Measurements from ENCODE around the gene NT5DC3. TPM values are rescaled to one million over a fixed set of nuclear protein-coding genes. Genes with fewer than 3 reads are reported as not detected.

The NT5DC3 gene
- total and polyA plus RNA-seq, 4 donors: 1.3 to 9.0 (median 4.4) TPM

- H3K36me3 ChIP-seq (ENCODE audit: control insufficient read depth in 4 of 4, insufficient read depth in 3 of 4, low read depth in 1 of 4, low read length in 3 of 4): peaks cover 3 to 26% (median 5%) of the 10 kb centered on the region in 4 donors
- H3K27me3 ChIP-seq (ENCODE audit: control insufficient read depth in 4 of 4, insufficient read depth in 4 of 4, low read length in 3 of 4): no peaks in the 10 kb centered on the region
- TF ChIP-seq TAF1 (conservative IDR thresholded peaks at IDR 0.05) (no peak), GABPA (IDR thresholded peaks at IDR 0.05 in 1 of 2, conservative IDR thresholded peaks at IDR 0.05 in 1 of 2) (no peak), SP1 (IDR thresholded peaks at IDR 0.05) (no peak), EGR1 (IDR thresholded peaks at IDR 0.05; ENCODE audit: low read depth in 2 of 2) (no peak), REST (IDR thresholded peaks at IDR 0.05) (no peak)
- H3K4me1 ChIP-seq (ENCODE audit: control insufficient read depth in 4 of 4, insufficient read depth in 4 of 4, low read length in 3 of 4): peaks cover 5 to 22% (median 12%) of the 10 kb centered on the region in 4 donors
- no peak for DNase-seq (ENCODE audit: low spot score)
- WGBS: 90% methylated on average over 10 of the region's 10 CpGs
- no peak overlapping the region for H3K9ac ChIP-seq (ENCODE audit: low read depth in 1 of 2, low read length in 2 of 2)
- H3K9me3 ChIP-seq (ENCODE audit: control insufficient read depth in 4 of 4, low read length in 3 of 4): no peaks in the 10 kb centered on the region
- H3K27ac ChIP-seq (ENCODE audit: low read depth in 1 of 2, low read length in 2 of 2): no peak overlapping the region
- H3K4me3 ChIP-seq (ENCODE audit: low read depth in 1 of 3, low read length in 3 of 3): no peak overlapping the region
Measured at GRCh38 chr12:103774977-103775560, 66.0 kb downstream of the NT5DC3 start.

DNA sequence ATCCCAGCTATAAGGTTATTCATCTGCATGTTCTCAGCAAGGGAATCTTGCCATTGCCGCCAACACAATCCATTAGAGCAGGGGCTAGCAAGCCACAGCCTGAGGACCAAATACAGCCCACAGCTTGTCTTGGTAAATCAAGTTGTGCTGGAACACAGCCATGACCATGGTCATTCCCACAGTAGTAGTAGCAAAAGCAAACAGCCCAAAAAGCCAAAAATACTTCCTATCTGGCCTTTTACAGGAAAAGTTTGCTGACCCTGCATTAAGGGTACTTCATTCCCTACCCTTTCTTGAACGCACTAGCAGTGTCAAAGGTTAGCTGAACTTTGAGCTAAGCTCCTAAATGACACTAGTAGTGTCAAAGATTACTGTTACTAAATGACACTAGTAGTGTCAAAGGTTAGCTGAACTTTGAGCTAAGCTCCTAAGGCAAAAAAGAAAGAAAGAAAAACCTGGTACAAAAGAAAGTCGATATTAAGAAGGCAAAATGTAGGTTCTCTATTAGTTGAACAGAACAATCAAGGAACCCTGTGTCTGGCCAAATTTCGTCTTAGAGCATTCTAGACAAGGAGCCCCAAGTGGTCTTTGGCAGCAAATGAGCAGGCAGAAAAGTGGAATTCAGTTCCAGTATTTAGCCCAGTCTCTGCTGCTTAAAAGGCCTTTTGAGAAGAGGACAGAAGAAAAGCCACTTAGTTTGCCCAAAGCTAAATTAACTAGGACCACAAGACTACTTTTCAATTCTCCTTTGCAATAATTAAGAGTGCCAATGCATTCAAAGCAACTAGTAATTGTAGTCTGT, 67.7 kb downstream of the NT5DC3 start:
- Histone ChIP-seq H3K27me3 (ENCODE audit: control insufficient read depth in 4 of 4, insufficient read depth in 4 of 4, low read length in 3 of 4) (no peaks in the 10 kb centered on the region), H3K36me3 (ENCODE audit: control insufficient read depth in 4 of 4, insufficient read depth in 3 of 4, low read depth in 1 of 4, low read length in 3 of 4) (peaks cover 0 to 14% (median 2%) of the 10 kb centered on the region in 4 donors), H3K4me3 (ENCODE audit: low read depth in 1 of 3, low read length in 3 of 3) (no peak overlapping the region), H3K9me3 (ENCODE audit: control insufficient read depth in 4 of 4, low read length in 3 of 4) (no peaks in the 10 kb centered on the region), H3K4me1 (ENCODE audit: control insufficient read depth in 4 of 4, insufficient read depth in 4 of 4, low read length in 3 of 4) (peaks cover 5 to 22% (median 12%) of the 10 kb centered on the region in 4 donors), H3K27ac (ENCODE audit: low read depth in 1 of 2, low read length in 2 of 2) (no peak overlapping the region), H3K9ac (ENCODE audit: low read depth in 1 of 2, low read length in 2 of 2) (no peak overlapping the region)
- 61% methylated on average over 4 of the region's 4 CpGs for WGBS
- TF ChIP-seq HNF4G (IDR thresholded peaks at IDR 0.05) (peak; percentile 66), SP1 (IDR thresholded peaks at IDR 0.05) (peak; percentile 33), RXRA (IDR thresholded peaks at IDR 0.05) (peak; percentile 67 to 80), NR2F2 (IDR thresholded peaks at IDR 0.05) (peak; percentile 99), HNF4A (conservative IDR thresholded peaks at IDR 0.05) (peak; percentile 92 to 93), JUND (IDR thresholded peaks at IDR 0.05) (no peak)
- TF ChIP-seq, protein P1, sequence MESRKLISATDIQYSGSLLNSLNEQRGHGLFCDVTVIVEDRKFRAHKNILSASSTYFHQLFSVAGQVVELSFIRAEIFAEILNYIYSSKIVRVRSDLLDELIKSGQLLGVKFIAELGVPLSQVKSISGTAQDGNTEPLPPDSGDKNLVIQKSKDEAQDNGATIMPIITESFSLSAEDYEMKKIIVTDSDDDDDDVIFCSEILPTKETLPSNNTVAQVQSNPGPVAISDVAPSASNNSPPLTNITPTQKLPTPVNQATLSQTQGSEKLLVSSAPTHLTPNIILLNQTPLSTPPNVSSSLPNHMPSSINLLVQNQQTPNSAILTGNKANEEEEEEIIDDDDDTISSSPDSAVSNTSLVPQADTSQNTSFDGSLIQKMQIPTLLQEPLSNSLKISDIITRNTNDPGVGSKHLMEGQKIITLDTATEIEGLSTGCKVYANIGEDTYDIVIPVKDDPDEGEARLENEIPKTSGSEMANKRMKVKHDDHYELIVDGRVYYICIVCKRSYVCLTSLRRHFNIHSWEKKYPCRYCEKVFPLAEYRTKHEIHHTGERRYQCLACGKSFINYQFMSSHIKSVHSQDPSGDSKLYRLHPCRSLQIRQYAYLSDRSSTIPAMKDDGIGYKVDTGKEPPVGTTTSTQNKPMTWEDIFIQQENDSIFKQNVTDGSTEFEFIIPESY (IDR thresholded peaks at IDR 0.05): no peak
- no peak for DNase-seq (ENCODE audit: low spot score)
